ENCODE measurements around the gene NCS1.

- no peak for TF ChIP-seq POLR2A (IDR thresholded peaks at IDR 0.05)
- TF ChIP-seq CTCF (IDR thresholded peaks at IDR 0.05) = no peak
These were observed 24.4 kb downstream of the NCS1 start for GRCh38 chr9:130196643-130197042.

Data from gastroesophageal sphincter (tissue), 3 donors.